GM19468 (cell line): ENCODE results near the gene MEF2B.
A peak's percentile ranks its signal among the peaks of the same experiment; 100 is the strongest.
"Not testable (repeated sequence)": the region's sequence is repeated elsewhere in the genome, so short reads cannot be mapped to it uniquely, and the experiment has no call there.

Experiments
- ATAC-seq: cut with Tn5 transposase; IDR thresholded peaks from one replicate; pipeline ENCODE4 v1.9.1; 2021; ENCODE audit warnings: mild to moderate bottlenecking, moderate library complexity, moderate number of reproducible peaks; ENCODE audit not compliant: unreplicated experiment; ENCODE audit errors: extremely low read depth

Gene MEF2B

GRCh38 chr19:19160461-19161035 is 9.5 kb downstream of the MEF2B start:
- no peak for ATAC-seq

GRCh38 chr19:19159534-19159933 is 10.5 kb downstream of the MEF2B start:
- ATAC-seq: no peak

- no peak for ATAC-seq
Measured at GRCh38 chr19:19157808-19158207, 12.3 kb downstream of the MEF2B start.

GRCh38 chr19:19155495-19156219 is 14.4 kb downstream of the MEF2B start:
- ATAC-seq: peak; percentile 76

- ATAC-seq: no peak
Measured at GRCh38 chr19:19154768-19155494, 15.1 kb downstream of the MEF2B start.

GRCh38 chr19:19152668-19153384 is 17.2 kb downstream of the MEF2B start:
- no peak for ATAC-seq

GRCh38 chr19:19151418-19151817 is 18.6 kb downstream of the MEF2B start:
- no peak for ATAC-seq

GRCh38 chr19:19149435-19149834 is 20.6 kb downstream of the MEF2B start:
- no peak for ATAC-seq

GRCh38 chr19:19148504-19148903 is 21.6 kb downstream of the MEF2B start:
- ATAC-seq: not testable (repeated sequence)

- ATAC-seq: no peak
Measured at GRCh38 chr19:19147344-19147743, 22.7 kb downstream of the MEF2B start.

- ATAC-seq: no peak
Measured at GRCh38 chr19:19146865-19147264, 23.2 kb downstream of the MEF2B start.

GRCh38 chr19:19145684-19146608 is 24.1 kb downstream of the MEF2B start:
- no peak for ATAC-seq

GRCh38 chr19:19145281-19145680 is 24.8 kb downstream of the MEF2B start:
- ATAC-seq: no peak

GRCh38 chr19:19142347-19142746 is 27.7 kb downstream of the MEF2B start:
- no peak for ATAC-seq

- no peak for ATAC-seq
Measured at GRCh38 chr19:19140476-19140875, 29.6 kb downstream of the MEF2B start.

- ATAC-seq: no peak
Measured at GRCh38 chr19:19139876-19140229, 30.2 kb downstream of the MEF2B start.

- ATAC-seq: peak; percentile 89
Measured at GRCh38 chr19:19138109-19138981, 31.7 kb downstream of the MEF2B start, which contains the start of gene TMEM161A. TMEM161A (minus strand) TSS chr19:19138478; CDS start chr19:19138428, 50 bp downstream.

GRCh38 chr19:19137556-19138108 is 32.4 kb downstream of the MEF2B start:
- no peak for ATAC-seq
